GM18858 (cell line): ENCODE measurements around the gene GGT5.
"Not testable (repeated sequence)": the region's sequence is repeated elsewhere in the genome, so short reads cannot be mapped to it uniquely, and the experiment has no call there.

ENCODE experiments used
- ATAC-seq: cut with Tn5 transposase; IDR thresholded peaks from one replicate; pipeline ENCODE4 v1.9.1; 2021; ENCODE audit not compliant: unreplicated experiment

GGT5 gene

GRCh38 chr22:24245030-24245431 lies at the start of gene GGT5:
GGT5 (minus strand) TSS chr22:24245082; CDS start chr22:24244725, 357 bp downstream.
- ATAC-seq, result not testable (repeated sequence)

GRCh38 chr22:24292202-24292830 lies 47.4 kb upstream of the GGT5 start:
- not testable (repeated sequence) for ATAC-seq

- ATAC-seq, result no peak
These were observed 46.8 kb upstream of the GGT5 start for GRCh38 chr22:24291515-24292201.

- ATAC-seq, result no peak
These were observed 45.6 kb upstream of the GGT5 start for GRCh38 chr22:24290459-24290858.

GRCh38 chr22:24289741-24290163 lies 44.9 kb upstream of the GGT5 start:
- ATAC-seq, result no peak

- no peak for ATAC-seq
These were observed 44.2 kb upstream of the GGT5 start for GRCh38 chr22:24289114-24289513.

- not testable (repeated sequence) for ATAC-seq
These were observed 42.9 kb upstream of the GGT5 start for GRCh38 chr22:24287801-24288200.

- not testable (repeated sequence) for ATAC-seq
These were observed 42.3 kb upstream of the GGT5 start for GRCh38 chr22:24287212-24287611.

GRCh38 chr22:24285245-24285644 lies 40.4 kb upstream of the GGT5 start:
- no peak for ATAC-seq

- ATAC-seq, result no peak
These were observed 39.9 kb upstream of the GGT5 start for GRCh38 chr22:24284747-24285203.

GRCh38 chr22:24282401-24282800 lies 37.5 kb upstream of the GGT5 start:
- no peak for ATAC-seq

- not testable (repeated sequence) for ATAC-seq
These were observed 35.5 kb upstream of the GGT5 start for GRCh38 chr22:24280363-24280762.

GRCh38 chr22:24274696-24275405 lies 30.0 kb upstream of the GGT5 start:
- ATAC-seq, result not testable (repeated sequence)

GRCh38 chr22:24273906-24274305 lies 29.0 kb upstream of the GGT5 start:
- not testable (repeated sequence) for ATAC-seq

GRCh38 chr22:24273031-24273430 lies 28.1 kb upstream of the GGT5 start:
- ATAC-seq, result not testable (repeated sequence)

- no peak for ATAC-seq
These were observed 26.5 kb upstream of the GGT5 start for GRCh38 chr22:24271386-24271854.

GRCh38 chr22:24270556-24271385 lies 25.9 kb upstream of the GGT5 start, which contains the start of gene SPECC1L:
SPECC1L (plus strand) TSS chr22:24270831; CDS start chr22:24302232, 31,401 bp downstream.
- peak; percentile 65 for ATAC-seq

GRCh38 chr22:24266495-24266894 lies 21.6 kb upstream of the GGT5 start:
- ATAC-seq, result not testable (repeated sequence)

- no peak for ATAC-seq
These were observed 20.9 kb upstream of the GGT5 start for GRCh38 chr22:24265734-24266133.

- ATAC-seq, result not testable (repeated sequence)
These were observed 19.5 kb upstream of the GGT5 start for GRCh38 chr22:24264329-24264896.
